GM18502 (cell line): Measurements from ENCODE around the gene CCL7.
"Not testable (repeated sequence)": the region's sequence is repeated elsewhere in the genome, so short reads cannot be mapped to it uniquely, and the experiment has no call there.

Experiments used
- ATAC-seq: cut with Tn5 transposase; IDR thresholded peaks from one replicate; pipeline ENCODE4 v1.9.1; 2021; ENCODE audit warnings: mild to moderate bottlenecking; ENCODE audit not compliant: unreplicated experiment, poor library complexity

The CCL7 gene

DNA sequence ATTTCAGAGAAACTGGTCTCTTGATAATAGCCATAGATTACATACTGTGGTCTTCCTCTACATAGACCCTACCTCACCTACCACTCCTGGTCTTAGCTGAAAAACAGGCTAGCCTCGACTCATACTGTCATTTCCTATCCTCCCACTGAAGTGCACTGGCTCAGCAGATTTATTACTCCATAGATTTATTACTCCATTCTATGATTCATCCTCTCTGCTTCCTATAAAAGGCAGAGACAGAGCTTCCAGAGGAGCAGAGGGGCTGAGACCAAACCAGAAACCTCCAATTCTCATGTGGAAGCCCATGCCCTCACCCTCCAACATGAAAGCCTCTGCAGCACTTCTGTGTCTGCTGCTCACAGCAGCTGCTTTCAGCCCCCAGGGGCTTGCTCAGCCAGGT lies at the start of gene CCL7:
CCL7 (plus strand) TSS at position 253 of the 400 bp plus-strand sequence; CDS start at position 323, 70 bp downstream.
- no peak for ATAC-seq

DNA sequence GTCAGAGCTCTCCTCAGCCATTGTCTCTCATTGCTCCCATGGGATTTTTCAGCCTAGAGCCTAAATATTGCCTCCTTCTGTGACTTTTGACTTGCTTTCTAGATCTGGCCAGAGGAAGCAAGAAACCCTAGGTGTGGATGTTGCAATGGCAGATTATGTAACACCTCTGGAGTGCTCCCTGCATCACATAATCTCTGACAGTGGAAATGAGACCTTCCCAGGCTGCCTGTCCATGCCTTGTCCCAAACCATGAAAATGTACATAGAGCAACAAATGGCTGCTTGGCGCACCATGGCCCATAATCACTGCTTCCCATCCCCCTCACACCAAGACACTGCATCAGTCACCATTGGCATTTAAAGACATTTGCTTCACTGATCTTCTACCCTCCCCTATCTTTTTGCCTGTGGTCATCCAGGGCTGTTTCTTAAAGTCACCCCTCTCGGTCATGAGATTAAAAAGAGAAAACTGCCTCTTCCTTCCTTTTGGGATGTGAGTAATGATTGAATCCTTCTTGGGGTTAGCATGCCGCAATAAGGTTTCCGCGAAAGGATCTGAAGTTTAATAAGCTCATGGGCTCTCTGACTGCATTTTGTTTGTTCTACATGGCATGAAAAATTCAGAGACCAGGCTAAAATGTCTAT lies 49.1 kb upstream of the CCL7 start:
- no peak for ATAC-seq

- no peak for ATAC-seq
These were observed 48.6 kb upstream of the CCL7 start for GRCh38 chr17:34221411-34221810.

GRCh38 chr17:34222722-34223497 lies 47.1 kb upstream of the CCL7 start:
- ATAC-seq, result no peak

DNA sequence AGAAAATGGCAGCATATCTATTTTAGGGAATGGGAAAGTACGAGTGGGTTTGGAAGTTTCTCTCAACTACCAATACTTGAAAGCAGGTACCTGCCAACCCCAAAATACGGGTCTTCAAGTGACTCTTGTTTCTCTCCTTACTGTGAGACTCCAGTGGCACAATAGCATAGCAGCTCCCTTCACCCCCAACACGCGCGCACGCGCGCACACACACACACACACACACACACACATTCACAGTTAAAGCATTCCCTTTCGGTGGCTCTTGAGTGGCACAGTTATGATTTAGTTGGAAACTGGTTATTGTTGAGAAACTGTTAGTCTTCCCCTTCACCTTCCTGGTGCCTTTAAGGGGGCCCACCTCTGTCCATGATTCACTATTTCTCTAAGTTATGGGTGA lies 45.0 kb upstream of the CCL7 start:
- no peak for ATAC-seq

- ATAC-seq, result no peak
These were observed 43.8 kb upstream of the CCL7 start for GRCh38 chr17:34226011-34226743.

- no peak for ATAC-seq
These were observed 43.3 kb upstream of the CCL7 start for GRCh38 chr17:34226744-34227034.

DNA sequence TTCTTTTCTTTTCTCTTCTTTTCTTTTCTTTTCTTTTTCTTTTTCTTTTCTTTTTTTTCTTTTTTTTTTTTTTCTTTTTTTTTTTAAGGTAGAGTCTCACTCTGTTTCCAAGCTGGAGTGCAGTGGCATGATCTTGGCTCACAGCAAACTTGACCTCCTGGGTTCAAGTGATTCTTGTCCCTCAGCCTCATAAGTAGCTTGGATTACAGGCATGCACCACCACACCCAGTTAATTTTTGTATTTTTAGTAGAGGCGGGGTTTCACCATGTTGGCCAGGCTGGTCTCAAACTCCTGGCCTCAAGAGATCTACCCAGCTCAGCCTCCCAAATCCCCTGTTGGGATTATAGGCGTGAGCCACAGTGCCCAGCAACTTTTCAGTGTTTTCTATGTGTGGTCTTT lies 42.7 kb upstream of the CCL7 start:
- ATAC-seq, result not testable (repeated sequence)

DNA sequence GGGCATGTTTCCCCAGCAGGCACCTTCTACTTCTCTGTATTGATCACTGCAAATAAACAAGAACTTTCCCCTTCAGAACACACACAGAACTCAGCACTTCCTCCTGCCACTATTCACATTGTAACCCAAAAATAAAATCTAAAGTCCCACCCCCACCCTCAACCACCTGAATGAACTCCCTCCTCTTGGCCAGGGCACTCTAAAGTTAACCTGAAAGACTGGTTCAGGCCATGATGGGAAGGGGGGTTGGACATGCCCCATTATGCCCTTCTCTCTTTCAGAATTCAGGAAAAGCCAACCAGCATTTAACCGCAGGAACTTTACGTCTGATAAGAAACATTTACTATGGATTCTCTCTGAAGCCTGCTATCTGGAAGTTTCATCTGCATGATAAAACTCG lies 42.3 kb upstream of the CCL7 start:
- ATAC-seq, result no peak

- no peak for ATAC-seq
These were observed 41.2 kb upstream of the CCL7 start for GRCh38 chr17:34228781-34229180.

DNA sequence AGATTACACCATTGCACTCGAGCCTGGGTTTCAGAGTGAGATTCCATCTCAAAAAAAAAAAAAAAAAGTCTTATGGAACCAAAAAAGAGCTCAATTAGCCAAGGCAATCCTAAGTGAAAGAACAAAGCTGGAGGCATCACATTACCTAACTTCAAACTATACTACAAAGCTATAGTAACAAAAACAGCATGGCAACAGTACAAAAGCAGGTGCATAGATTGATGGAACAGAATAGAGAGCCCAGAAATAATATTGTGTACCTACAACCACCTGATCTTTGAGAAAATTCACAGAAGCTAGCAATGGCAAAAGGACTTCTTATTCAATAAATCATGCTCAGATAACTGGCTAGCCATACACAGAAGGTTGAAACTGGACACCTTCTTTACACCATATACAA lies 39.7 kb upstream of the CCL7 start:
- ATAC-seq, result no peak

DNA sequence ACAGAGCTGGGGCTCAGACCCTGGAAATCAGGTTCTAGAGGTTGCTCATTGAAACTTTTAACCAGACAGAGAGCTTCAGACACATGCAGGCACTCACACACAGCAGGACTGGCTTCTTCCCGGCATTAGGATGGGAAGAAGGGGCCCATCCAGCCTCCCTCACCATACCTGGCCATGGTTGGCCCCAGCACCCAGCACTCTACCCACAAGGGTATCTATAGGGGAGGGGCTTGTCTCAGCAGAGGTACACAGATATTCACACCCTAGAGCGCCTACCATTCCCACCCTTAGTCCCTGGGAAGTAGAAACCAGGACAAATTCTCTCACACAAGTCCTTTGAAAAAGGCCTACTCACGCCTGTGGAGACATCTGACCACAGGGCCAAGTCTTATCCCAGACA lies 35.4 kb upstream of the CCL7 start:
- no peak for ATAC-seq

DNA sequence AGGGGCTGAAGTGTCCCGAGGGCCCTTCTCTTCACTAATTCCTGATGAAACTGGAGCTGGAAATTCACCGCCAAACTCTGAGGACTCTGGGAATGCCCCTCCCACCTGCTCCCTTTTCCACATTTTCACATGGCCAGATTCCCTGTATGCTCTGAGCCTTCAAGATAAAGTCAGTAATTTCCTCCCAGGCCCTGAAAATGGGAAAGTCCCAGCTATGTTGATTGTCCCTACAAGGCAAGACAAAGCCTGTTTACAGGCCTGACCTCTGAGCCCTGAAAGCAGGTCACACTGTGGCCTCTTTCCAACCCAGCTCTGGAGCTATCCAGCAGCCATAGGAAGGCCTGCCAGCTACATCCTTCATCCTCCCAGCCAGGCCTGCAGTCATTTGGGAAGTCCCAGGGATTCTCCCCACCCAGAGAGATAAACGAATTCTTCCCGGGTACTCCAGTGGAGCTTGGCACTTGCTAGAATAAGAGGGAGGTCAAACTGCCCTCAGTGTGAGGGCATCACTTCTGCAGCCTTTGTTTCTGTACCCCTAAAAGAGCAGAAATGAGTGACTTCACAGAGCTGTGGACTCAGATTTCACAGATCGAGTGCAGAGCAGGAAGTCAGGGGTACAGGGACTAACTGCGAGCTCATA lies 34.5 kb upstream of the CCL7 start:
- ATAC-seq, result no peak

DNA sequence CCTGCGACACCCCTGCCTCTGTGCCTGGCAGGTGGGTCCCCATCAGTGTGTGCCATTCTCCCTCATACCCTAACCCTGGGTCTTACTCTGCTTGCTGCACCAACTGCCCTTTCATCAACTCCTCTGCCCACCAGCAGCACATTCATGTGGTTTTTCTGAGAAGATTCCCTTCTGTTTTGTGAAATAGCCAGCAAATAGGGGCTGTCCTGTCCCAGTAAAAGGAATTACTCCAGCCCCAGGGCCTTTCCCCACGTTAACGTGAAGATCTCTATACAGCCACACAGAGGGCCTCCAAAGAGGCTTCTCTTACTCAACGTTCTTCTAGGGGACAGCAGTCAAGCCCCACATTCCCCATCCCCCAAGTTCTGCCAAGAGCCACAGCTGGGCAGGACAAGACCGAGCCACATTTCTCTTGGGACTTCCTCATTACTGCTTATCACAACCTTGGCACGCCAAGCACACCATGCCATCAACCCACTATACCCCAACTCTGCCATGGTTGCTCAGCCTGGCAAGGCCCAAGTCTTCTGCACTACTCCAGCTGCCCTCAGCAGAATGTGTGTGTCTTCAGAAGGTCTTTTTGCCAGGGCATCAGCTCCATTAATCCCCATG lies 33.6 kb upstream of the CCL7 start:
- no peak for ATAC-seq

DNA sequence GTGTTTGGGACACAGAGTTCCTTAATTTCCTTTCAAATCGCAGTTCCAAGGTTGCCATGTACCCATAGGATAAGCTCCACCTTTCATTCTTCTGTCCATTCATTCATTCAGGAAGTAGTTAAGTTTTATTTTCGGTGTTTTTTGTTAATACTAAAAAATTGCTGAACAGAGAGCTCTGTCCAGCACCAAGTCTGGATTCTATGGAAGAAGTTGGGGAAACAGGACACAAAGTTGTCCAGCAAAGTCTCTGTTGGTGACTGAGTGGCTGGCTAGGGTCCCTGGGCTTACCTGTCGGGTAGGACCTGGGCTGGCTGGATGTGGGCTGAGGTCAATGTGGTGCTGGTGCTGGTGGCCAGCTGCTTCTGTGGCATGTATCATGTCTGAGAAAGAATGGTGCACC lies 32.6 kb upstream of the CCL7 start:
- no peak for ATAC-seq

GRCh38 chr17:34241062-34241461 lies 29.0 kb upstream of the CCL7 start:
- ATAC-seq, result no peak

DNA sequence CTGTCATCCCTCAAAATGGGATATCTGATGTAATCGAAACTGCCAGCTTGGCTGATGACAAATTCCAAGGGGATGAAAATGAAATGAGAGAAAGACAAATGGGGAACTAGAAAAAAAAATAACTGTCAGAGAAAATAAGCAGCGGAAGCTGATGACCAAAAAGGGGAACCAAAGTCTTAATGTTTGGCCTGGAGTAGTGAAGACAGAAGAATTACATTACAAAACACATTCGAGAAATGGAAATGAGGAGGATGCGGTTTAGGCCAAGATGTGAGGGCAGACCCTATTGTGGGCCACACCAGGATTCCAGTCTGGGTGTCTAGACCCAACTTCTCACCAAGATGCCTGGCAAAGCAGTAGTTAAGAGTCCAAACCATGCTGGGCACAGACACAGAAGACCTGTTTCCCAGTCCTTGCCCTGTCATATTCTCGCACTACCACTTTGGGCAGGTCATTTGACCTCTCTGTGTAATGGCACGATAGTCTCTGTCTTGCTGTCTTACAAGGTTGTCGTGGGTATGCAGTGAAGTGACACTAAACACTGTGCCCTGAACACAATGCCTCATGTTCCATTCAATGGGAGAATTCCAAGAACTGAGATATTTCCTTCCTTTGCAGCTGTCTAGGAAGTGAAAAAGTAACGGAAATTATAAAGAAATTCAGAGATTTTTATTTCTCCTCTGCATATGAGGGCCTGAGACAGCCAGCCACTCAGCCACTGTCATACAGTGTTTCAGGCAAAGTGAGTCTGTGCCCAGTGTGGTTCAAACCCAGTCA lies 27.2 kb upstream of the CCL7 start:
- no peak for ATAC-seq

- no peak for ATAC-seq
These were observed 26.4 kb upstream of the CCL7 start for GRCh38 chr17:34243364-34244320.

- ATAC-seq, result no peak
These were observed 24.6 kb upstream of the CCL7 start for GRCh38 chr17:34245351-34245905.
